T-helper 2 cell treated with Interferon-gamma antibody and Interleukin-4, amounts not matched to agents 100 ng/mL and 5 ng/mL, for 36 hours (primary cell): Measurements from ENCODE around the gene PYGB. TPM values are rescaled to one million over a fixed set of nuclear protein-coding genes. Genes with fewer than 3 reads are reported as not detected.

Experiments used
- intact Hi-C: fragments of 100-400 bp; cut with micrococcal nuclease; formaldehyde crosslinking; loops from one replicate; pipeline ENCODE4 v1.15.1; 2023
- total RNA-seq: library from RNA; stranded (reverse); gene quantifications from 2 replicates; pipeline ENCODE4 v1.2.3, GENCODE V29; 2022

Gene PYGB
- total RNA-seq, 1 donor from 2014 or later: 32.3 TPM

DNA sequence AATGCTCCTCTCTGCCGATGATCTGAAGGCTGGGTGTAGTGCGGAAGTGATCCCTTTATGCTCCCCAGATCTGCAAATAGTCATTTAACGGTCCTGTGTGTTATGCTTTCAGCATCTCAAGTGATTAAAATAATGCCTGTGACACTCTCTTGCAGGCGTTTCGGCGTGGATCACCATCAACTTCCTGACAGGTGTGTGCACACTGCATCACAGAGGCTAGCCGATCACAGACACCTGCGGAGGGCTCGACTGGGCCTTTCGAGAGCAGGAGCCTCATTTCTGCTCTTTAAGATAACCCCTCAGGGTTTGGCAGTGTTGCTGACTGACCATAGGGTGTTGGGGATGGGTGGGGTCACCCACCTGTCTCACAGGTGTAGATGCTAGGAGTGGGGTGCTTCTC is 32.4 kb upstream of the PYGB start:
- intact Hi-C loops: no loop called here

DNA sequence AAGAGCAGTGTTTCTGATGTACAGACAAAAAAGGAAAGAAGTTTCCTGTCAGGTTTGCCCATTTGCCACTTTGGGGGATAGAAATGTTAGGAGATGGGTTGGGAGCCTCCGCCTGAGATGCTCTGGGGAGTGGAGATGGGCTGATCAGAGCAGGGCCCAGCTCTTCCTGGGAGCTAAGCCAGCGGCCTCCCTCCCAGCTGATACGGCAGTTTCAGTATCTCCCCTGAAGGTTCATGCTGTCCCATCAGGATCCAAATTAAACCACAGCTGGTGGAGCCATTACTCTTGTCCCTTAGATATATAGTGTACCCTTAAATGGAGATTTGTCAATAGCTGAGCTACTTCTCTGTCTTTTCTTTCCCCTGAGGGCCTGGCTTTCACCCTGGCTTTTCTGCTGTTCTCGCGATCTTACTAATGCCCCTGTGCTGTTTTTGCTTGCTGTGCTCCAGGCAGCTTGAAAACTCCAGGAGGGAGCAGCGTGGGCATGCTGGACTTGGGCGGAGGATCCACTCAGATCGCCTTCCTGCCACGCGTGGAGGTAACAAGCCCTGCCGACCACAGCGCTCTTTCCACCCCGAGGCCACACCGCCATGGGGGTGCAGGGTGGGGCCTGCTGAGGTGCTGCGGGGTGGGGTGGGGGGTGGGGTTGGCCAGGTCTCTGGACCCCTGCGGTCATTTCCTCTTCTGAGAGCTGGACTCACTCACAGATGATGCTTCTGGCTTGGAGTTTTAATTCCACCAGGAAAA is 31.5 kb upstream of the PYGB start:
- intact Hi-C loops: no loop called here

DNA sequence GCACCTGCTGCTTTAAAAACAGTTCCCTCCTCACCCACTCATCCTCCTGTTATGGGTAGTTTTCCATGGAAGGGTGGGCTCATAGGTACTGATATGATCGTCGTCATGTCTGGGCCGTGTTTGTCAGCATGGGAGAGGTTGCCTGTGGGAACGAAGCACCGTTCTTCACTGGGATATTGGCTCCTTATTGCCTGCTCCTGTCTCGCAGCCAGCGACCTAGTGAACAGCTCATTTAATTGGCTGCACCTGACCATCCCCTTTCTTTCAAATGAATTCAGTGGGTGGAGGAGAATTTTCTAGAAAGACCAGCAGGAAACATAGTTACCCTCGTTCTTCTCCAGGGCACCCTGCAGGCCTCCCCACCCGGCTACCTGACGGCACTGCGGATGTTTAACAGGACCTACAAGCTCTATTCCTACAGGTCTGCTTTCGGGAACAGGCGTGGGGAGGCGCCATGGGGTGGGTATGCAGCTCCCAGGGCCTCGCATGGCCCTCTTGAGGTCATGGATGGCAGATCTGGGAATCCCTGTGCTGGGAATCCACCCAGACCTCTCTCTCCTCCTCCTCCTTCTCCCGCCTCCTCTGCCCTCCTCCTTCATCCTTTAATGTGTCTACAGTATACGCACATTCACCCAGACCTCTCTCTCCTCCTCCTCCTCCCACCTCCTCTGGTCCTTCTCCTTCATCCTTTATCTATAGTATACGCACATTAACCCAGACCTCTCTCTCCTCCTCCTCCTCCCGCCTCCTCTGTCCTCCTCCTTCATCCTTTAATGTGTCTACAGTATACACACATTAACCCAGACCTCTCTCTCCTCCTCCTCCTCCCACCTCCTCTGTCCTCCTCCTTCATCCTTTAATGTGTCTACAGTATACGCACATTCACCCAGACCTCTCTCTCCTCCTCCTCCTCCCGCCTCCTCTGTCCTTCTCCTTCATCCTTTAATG is 30.4 kb upstream of the PYGB start:
- intact Hi-C loops: no loop called here

DNA sequence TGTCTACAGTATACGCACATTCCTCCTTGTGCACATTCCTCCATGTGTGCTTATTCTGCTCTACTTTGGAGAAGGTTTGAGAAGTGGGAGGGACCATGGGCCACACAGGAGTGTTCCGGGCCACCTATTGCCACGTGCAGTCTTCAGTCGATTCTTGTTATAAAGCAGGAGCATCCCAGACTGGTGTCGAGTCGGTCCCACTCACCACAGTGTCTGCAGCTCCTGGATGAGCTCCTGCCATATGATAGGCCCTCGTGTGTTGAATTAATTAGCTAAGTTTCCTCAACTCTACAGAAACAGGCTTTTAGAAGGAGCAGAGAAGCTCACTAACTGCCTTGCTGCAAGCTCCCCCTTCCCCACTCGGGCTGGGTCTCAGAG is 29.8 kb upstream of the PYGB start:
- intact Hi-C loops: no loop called here

DNA sequence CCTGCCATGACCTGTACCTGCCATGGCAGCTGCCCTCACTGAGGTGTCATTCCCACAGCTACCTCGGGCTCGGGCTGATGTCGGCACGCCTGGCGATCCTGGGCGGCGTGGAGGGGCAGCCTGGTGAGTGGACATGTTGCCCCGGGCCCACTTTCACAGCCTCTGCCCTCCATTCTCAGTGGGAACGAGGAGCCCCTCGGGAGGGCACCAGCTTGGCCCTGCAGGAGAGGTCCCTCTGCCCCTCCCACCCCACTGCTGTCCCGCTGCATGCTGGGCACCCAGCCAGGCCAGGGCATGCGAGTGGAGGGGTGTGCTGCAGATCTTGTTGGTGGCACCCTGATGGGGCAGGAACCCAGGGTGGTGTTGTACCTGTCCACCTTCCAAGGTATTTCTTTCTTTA is 29.4 kb upstream of the PYGB start:
- intact Hi-C loops: no loop called here

DNA sequence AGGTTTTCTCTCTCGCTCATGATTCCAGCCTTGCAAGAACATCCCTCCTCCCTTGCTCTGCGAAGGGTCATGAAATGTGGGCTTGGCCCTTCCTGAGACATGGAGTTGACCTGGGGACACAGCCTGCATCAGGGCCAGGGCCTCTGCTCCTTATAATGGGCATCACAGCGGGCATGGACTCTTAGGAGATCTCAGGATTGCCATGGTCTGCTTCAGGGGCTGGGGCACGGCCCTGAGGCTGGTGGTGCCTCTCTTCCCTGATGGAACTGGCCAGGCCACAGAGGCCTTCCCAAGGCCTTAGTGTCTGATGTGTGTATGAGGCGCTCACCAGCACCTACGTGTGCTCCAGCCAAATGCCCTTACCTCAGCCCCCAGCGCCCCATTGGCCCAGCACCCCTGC is 28.5 kb upstream of the PYGB start:
- intact Hi-C loops: no loop called here

DNA sequence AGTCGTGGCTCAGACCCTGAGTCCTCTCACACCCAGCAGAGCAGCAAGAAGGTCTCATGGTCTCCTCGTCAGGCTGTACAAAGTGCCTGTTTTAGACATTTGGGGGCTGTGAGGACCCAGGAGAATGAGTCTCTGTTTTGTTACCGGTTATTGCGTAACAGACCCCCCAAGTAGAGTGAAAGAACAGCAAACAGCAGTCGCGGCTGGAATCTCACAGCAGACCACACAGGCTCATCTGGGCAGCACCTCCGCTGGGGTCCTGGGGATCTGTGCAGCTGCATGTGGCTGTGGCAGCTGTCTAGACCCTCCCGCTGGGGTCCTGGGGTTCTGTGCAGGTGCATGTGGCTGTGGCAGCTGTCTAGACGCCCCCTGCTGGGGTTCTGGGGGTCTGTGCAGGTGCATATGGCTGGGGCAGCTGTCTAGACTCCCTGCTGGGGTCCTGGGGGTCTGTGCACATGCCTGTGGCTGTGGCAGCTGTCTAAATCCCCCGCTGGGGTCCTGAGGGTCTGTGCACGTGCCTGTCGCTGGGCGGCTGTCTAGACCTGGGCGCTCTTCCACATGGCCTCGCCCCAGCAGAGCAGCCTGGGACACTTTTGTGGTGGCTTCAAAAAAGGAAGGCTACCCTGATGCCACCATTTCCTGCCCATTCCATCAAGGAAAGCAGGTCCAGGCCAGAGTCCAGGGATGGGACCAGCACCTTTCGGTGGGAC is 27.7 kb upstream of the PYGB start:
- intact Hi-C loops: no loop called here

DNA sequence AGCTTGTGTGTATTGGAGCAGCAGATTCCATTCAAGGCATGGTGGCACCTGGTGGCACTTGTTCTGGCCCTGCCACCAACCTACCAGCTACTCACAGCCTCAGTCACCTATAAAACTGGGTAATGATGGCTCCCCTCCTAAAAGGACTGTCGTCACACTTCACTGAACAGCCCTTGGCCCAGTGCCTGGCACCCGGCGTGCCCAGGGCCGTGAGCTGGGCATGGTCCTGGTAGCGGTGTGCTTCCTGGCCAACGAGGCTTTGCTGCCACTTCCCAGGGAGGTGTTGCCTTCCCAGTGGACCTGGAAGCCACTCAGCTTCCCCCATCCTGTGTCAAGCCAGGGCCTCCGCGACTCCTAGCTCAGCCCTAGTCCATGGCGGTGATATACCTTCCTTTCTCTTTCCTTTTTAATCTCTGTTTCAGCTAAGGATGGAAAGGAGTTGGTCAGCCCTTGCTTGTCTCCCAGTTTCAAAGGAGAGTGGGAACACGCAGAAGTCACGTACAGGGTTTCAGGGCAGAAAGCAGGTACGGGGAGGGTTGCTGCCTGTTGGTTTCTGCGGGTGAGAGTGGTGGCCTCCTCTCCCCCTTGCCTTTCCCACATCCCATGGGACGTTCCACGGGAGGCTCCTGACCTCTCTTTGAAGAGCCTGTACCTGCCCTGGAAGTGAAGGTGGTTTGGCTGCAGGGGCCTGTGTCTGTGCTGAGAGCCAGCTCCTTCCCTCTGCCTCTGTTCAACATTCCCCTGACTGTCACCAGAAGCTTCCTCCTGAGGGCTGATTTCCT is 26.9 kb upstream of the PYGB start:
- intact Hi-C loops: no loop called here

DNA sequence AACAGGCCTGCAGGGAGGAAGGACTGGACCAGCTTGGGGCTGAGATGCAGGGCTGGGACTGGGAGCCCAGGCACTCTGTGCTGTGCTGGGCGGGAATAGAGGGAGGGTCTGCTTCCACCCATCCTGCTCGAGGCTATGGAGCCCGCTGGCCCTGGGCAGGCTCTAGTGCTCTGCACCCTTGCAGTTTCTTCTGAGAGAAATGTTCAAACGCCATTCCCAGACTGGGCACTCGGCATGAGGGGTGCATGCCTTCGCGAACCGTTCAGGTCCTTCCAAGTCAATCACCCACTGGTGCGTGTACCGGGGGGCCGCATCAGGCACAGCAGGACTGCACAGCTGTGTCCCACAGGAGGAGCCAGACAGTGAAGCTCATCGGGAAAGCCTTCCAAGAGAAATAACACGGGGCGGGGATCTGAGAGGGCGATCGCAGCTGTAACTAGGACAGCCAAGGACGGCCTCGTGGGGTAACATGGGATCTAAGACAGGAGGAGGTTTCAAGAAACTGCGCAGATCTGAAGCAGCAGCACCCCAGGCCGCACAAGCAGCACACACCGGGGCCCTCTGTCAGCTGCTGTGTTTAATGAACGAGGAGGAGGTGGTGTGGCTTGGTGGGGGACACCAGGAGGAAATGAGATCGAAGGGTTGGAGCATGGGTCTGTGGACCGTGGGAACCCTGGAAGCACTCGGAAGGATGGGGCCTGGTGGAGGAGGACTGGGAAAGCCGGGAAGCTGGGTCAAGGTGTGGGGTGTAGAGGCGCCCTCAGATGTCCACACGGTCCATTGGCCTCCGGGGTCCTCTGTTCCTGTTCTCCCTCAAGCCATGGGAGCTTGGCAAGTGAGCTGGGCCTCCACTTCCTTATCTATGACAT is 26.1 kb upstream of the PYGB start:
- intact Hi-C loops: no loop called here

DNA sequence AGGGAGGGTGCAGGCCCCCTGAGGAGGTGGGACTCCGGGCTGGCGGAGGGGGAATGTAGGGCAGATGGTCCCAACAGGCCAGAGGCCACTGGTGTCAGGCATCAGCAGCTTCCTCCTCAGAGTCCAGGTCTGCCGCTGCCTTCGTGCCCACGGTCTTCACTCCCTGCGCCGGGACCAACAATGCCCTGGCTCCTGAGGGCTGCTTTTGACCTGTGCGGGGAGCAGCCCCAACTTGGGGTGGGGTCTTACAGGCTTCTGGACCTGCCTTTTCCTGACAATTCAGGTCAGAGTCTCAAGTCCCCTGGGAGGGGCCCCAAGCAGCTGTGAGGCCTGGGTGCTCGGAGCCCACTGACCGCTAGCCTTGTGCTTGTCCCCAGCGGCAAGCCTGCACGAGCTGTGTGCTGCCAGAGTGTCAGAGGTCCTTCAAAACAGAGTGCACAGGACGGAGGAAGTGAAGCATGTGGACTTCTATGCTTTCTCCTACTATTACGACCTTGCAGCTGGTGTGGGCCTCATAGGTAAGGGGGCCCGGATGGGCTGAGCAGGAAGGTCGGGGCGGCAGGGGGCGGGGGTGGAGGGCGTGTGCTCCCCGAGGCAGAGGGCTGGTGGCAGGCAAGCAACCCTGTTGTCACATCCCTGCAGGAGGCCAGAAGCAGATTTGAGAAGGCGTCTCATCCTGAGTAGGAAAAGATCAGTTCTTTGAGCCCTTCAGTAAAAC is 25.3 kb upstream of the PYGB start:
- intact Hi-C loops: no loop called here

DNA sequence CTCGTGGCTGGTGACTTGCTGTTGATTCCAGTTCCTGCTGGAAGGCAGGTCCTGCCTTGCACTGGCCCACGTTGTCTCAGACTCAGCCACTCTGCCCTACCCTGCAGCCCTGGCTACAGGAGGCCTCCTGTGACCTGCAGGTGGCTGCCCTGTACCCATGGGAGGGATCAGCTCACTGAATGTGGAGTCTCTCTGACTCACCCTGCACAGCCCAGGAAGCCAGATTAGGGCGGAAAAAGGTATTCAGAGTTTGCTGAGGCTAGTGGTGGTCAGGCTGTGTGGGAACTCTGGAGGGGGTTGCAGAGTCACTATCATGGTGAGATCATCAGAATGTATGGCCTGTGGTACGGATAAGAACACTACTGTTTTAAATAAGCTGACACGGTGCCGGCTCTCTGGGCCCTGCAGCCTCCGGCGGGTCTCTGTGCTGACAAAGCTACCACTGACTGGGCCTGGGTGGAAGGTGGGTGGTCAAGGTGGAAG is 24.7 kb upstream of the PYGB start:
- intact Hi-C loops: no loop called here

DNA sequence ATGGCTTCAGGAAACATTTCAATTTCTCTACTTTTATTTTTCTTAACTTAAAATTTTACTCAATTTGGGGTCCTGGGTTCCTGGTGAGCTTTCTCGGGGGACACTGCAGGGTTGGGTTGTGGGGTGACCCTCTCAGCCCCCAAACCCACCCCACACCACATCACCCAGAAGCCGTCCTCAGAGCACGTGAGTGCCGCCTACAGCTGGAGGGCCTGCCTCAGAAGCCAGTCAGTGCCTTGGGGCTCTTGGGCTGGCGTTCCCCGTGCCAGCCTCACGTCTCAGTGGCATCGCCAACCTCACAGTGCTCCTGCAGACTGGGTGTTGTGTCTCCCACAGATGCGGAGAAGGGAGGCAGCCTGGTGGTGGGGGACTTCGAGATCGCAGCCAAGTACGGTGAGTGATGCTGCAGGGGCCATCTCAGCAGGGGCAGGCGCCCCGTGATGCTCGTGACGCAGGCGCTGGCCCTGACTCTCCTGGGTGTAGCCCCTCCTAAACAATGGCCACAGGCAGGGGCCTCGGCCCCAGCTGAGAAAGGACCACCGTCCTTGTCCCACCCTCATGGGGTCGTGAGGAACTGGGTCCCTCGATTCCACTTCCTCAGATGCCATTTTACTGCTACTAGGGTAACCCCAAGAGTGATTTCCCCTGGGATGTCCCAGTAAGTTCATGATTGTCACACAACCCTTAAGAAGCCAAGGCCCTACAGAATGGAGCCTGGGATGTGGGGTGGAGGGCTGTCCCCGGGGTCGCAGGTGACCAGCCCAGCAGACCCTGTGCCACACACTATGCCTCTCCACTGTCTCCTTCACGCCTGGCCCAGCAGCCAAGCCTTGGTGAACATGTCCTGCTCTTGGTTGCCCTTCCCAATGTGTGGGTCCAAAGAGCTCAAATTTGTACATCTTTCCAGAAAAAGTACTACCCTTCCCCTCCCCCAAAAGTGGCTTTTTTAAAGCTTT is 23.8 kb upstream of the PYGB start:
- intact Hi-C loops: no loop called here

DNA sequence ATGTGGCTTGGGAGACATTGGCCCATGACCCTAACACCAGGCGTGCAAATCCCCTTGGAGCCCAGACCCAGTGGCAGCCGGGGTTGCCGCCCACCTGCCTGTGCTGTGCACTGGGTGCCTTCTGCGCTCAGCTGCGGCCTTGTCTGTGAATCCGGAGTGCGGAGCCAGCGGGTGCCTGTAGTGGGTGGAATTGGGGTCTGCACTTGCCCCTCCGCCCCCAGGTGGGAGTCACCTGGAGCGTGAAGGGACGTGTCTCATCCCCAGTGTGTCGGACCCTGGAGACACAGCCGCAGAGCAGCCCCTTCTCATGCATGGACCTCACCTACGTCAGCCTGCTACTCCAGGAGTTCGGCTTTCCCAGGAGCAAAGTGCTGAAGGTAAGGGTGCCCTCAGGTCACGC is 22.9 kb upstream of the PYGB start:
- intact Hi-C loops: no loop called here

DNA sequence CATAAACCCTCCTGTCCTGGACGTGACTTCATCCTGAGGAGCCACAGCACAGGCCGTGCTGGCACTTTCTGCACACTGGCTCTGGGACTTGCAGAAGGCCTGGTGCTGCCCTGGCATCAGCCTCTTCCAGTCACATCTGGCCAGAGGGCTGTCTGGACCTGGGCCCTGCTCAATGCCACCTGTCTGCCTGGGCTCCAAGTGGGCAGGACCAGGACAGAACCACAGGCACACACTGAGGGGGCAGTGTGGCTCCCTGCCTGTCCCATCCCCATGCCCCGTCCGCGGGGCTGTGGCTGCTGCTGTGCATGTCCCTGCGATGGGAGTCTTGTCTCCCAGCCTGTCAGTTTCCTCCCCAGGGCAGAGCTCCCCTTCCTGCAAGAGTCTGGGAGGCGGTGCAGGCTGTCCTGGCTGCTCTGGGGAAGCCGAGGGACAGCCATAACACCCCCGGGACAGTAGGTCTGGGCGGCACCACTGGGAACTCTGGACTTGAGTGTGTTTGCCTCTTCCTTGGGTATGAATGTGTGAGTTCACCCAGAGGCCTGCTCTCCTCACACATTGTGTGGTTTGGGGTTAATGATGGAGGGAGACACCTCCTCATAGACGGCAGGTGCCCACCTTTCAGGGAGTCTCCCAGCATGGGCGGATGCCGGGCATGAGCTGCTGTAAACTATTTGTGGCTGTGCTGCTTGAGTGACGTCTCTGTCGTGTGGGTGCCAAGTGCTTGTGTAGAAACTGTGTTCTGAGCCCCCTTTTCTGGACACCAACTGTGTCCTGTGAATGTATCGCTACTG is 22.0 kb upstream of the PYGB start:
- intact Hi-C loops: no loop called here

DNA sequence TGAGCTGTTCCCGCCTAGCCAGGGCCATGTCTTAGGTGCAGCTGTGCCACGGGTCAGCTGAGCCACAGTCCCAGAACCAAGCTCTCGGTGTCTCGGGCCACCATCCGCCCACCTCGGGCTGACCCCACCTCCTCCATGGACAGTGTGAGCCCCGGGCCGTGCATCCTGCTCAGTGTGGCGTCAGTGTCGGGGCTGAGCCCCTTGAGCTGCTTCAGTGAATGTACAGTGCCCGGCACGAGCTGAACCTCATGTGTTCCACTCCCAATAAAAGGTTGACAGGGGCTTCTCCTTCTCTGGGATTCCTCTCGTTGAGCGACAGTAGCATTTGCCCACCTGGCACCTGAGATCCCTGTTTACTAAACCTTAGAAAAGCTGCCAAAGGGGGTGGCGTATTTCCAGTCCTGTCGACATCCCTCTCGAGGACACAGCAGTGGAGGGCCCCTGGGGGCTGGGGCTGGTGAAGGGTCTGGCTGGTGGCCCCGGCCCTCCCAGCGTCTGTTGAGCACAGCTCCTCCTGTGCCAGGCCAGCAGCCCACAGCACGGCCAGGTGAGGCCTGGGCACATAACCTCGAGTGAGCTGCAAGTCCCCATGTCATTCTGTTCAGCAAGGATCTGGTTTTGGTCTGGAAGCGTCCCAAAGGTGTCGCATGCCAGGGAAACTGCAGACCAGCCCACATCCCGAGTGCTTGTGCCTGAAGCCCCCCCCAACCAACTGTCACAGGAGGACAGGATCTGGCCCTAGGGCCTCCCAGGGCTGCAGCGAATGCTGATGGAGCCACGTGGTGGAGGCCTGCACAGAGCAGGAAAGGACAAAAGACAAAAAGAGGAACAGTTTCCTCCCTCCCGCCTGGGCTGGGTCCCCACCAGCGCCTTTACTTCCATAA is 21.2 kb upstream of the PYGB start:
- intact Hi-C loops: no loop called here

DNA sequence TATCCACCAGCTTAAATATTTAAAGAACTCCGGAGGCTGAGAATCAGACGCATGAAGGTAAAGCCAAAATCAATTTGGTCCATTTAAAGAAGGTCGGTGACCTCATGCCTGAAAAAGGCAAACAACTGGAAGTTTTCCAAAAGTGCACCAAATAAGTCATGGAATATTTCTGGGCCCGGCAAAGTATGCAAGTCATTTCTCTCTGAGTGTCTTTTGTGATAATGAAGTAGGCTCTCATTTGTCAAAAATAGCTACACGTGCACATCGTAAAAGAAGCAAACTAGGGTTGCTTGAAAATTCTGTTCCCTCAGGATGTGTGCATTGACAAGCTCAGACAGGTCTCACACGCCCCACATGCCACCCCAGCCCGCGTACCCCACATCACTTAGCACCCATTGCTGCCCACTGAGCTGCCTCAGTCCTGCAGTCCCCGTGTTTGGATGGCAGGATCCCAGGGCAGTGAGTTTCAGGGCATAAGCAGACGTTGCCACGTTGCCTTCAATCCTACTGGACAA is 20.5 kb upstream of the PYGB start:
- intact Hi-C loops: no loop called here
